GM21423 (cell line): ENCODE data around the gene MAML3.

Experiments
- ATAC-seq: cut with Tn5 transposase; IDR thresholded peaks from one replicate; pipeline ENCODE4 v1.9.1; 2021; ENCODE audit warnings: mild to moderate bottlenecking, moderate library complexity; ENCODE audit not compliant: unreplicated experiment

MAML3 gene

DNA sequence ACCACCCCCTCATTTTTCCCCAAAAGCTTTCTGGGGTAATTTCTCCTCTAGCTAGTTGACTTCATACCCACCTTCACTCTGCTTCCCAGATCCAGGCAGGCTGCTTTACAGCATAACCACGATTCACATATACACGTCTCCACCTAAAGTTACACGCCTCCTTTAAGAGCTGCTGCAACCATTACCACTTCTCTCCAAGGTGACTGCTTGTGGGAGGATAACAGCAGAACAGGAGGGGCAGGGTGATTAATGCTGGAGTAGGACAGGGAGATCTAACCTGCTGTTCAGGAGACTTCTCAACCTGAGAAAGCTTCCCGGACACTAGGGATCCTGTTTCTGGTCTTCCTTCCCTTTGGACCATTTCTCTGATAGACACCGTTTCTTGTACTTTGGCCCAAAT, 411.0 kb downstream of the MAML3 start:
- ATAC-seq = no peak

DNA sequence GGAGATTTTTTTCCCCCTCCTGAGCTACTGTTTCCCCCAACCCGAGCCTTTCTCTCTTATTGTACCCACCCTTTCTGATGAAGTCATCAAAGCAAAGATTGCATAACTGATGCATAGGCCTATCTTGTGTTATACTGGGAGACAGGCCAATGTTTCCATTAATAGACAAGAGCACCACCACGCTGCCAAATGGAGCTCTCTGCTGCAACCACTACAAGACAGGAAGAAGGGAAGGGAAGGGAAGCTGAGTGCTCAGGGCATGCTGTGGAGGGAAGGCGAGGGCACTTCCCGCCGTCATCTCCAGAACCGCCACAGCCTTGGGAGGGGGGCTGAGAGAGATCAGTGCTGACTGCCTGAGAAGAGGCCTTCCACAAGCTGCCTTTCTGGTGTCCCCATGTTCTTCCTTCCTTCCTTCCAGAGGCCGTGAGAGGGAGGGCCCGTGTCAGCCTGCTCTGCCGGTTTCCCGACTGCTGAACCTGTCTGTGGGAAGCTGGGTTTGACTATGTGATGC, 413.4 kb downstream of the MAML3 start:
- ATAC-seq = no peak

DNA sequence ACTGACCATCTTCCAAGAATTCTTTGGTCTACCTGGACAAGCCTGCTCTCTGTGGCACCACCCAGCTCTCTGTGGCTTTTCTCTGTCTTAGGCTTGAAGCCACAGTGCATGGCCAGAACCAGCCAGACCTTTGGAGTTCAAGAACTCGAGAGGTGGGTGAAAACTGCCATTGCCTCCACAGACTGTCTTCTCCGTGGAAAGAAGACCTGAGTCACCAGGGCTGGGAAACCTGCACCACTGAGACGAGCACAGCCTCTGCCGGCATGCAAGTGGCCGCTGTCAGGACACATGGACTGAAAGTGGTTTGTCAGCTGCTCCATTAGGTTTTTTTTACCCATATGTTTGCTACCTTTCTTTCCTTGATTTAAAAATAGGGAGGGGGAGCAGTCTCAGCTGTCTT, 413.9 kb downstream of the MAML3 start:
- ATAC-seq = no peak

GRCh38 chr4:139738846-139739613, 415.0 kb downstream of the MAML3 start:
- ATAC-seq = no peak

- no peak for ATAC-seq
Observed at GRCh38 chr4:139736661-139737060, 417.3 kb downstream of the MAML3 start.

DNA sequence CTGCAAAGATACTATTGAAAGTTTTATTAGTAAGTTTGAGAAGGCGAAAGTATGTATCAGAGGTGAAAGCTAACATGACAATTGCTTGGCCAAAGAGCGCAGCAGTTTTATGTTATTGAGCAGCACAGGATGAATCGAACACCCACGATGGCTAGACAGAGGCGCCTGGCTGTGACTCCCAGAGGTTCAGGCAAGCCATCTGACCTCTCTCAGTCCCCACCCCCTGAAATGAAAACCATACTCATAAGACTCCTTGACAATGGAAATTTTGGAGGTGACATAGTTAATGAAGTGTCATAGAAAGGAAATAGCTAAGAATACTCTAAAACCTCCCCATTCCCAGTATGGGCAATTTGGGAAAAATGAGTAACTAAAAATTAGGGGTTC, 417.7 kb downstream of the MAML3 start:
- ATAC-seq = no peak

- ATAC-seq = no peak
Observed at GRCh38 chr4:139735381-139736273, 418.4 kb downstream of the MAML3 start.

DNA sequence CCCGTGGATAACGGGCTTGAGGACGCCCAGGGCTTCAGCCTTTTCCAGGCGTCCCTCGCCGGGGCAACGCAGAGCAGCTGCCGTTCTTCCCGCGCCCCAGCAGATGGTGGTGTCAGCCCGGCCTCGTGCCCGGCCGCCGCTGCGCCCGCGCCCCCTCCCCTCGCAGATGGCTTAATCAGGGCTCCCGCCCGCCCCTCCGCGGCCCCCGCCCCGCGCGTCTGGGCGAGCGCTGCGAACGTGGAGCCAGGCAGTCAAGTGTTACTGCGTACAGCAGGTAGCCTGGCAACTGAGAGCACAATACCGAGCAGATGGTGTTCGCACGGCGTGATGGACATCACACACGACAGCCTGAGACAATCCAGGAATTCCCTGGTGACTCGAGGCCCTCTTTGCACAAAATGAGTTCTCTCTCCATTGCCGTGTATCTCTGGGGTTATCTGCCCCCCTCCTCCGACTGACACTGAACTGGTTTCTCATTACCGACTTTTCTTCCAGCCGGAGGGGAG, 419.1 kb downstream of the MAML3 start:
- no peak for ATAC-seq

DNA sequence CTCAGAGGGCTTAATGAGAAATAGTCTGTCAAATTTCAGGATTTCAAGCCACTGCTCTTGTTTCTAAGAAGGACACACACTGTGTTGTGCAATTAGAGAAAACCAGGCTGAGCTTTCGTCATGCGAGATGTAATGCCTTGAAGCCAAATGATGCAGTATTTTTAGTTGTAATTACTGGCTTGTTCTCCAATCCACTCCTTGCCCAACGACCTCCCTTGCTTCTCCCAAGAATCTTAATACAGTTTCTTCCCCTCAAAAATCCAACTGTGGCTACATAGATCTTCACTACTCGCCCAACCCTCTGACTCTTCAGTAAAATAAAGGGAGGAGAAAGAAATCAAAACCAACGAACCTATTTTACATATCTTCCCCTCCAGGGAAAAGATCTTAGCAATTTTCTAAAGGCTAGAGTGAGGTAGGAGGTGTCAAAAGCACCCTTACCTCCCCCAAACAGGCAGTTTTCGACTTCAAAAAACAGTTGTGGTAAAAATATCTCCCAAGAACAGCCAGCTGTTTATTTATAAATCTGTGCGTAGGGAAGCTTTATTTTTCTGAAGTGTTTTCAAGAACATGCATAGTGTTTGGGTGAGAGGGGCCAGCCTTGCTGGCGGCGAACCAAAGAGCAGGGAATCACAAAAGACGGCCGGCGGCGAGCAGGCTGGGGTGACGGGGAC, 419.6 kb downstream of the MAML3 start:
- no peak for ATAC-seq

- ATAC-seq = no peak
Observed at GRCh38 chr4:139732991-139733570, 420.9 kb downstream of the MAML3 start.

DNA sequence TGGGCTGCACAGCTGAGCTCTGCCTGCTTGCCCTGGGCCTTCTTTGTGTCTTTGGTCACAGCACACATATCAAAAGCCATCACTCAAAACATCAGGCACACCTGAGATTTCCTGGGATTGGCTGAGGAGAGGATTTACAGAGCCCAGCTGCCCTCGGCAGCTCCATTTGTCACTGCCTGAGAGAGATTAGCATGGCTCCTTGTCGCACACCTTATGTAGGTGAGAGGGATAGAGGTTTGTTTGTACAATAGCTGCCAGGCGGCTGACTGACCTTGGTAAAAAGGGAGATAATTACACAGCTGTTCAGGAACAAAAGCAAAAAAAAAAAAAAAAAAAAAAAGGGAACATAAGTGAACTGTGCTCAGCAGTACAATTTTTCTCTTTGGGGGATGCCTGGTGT, 425.1 kb downstream of the MAML3 start:
- ATAC-seq = no peak

- ATAC-seq = no peak
Observed at GRCh38 chr4:139728146-139728545, 425.8 kb downstream of the MAML3 start.

DNA sequence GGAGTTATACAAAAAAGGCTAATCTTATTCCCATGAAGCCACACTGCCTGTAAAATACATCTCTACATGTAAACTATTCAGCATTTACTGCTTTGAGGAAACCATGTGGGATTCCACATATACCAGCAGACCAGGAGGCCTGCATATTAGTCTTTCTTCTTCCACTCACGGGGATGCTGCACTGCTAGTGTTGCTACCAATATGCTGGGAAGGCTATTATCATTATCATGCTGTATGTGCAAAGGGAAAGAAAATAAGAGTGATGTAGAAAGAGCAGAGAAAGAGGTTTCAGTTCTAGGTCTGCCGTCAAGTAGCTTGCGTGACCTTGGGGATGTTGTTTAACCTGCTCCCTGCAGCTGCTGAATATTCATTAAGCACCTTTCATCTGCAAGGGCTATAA, 427.4 kb downstream of the MAML3 start:
- ATAC-seq = no peak

- no peak for ATAC-seq
Observed at GRCh38 chr4:139725236-139725635, 428.7 kb downstream of the MAML3 start.

DNA sequence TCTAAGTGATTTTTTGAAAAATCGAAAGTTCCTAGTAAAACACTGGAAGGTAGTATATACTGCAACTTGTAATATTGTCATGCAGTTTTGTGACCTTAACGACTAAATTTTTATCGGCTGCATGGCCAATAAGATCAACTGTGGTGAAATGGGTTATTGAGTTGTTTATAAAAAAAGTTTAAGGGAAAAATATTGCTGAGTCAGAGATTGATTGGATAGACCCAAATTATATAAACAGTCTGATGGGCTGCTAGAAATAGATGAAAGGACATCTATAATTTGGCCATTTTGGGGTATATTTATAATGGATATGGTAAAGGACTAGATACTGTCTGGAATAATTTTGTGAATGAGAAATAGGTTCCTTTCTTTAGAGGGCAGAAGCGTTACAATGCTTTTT, 432.2 kb downstream of the MAML3 start:
- ATAC-seq = no peak

GRCh38 chr4:139720806-139721205, 433.2 kb downstream of the MAML3 start:
- ATAC-seq = no peak

GRCh38 chr4:139719381-139720101, 434.4 kb downstream of the MAML3 start:
- no peak for ATAC-seq

DNA sequence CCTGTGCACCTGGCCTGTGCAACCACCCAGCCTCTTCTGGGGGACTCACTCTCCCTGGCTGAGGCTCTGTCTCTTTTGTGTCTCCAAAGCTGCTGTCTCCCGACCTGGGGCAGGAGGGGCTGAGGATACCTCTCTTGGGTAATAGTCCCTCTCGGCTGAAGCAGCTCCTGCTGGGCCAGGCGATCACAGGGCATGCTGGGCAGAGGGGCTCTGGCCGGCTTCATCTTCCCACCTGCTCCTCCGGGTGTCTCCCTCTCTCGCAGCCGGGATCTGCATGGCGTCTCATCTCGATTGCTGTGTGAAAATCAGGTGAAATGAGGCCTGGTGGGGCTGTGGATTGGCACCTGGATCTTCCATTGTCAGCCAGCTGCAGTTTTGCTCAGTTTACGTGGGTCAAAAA, 435.2 kb downstream of the MAML3 start:
- no peak for ATAC-seq

DNA sequence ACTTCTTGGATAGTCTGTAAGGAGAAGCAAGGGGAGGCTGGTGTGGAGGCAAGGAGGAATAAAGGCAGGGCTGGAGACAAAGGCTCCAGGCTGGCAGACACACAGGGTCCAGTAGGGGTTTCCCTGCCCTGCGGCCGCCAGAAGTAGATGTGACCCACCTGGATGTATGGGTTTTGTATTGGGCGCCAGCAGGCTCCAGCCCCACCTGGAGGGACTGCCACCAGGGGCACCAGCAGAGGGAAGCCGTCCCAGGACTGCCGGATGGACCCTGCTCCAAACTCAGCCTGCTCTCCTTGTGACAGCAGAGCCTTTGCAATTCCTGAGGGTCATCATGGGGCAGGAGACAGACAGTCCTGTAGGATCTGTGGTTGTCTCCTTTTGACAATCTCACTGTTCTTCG, 435.6 kb downstream of the MAML3 start:
- ATAC-seq = no peak

GRCh38 chr4:139715746-139716391, 438.1 kb downstream of the MAML3 start:
- ATAC-seq = no peak
